Gastrocnemius medialis (tissue), 4 donors: ENCODE results near the gene ITIH2. TPM values are rescaled to one million over a fixed set of nuclear protein-coding genes. Genes with fewer than 3 reads are reported as not detected.

Experiments used
- ATAC-seq, 2 donors: fragments of 150-250 bp; one replicate each; pipeline ENCODE4 v1.9.1; 2016
- DNase-seq, 2 donors: peaks; one replicate each; pipeline ENCODE4 v3.0.0-alpha.2; 2019
- H3K27ac ChIP-seq, 4 donors: fragments of 200-600 bp; sonication (generic); 1 replicate in 1 of 4; 2 replicates in 3 of 4; pipeline ENCODE4 v1.5.1; 2016 to 2018; ENCODE audit warnings: mild to moderate bottlenecking in 2 of 4, moderate library complexity in 1 of 4
- H3K27me3 ChIP-seq, 3 donors: fragments of 200-600 bp; sonication (generic) in 2 of 3; 1 replicate in 1 of 3; 2 replicates in 2 of 3; pipeline versions ENCODE4 v1.5.1 to v1.6.0; 2016 to 2019; ENCODE audit warnings: mild to moderate bottlenecking in 1 of 3, moderate library complexity in 1 of 3
- H3K36me3 ChIP-seq, 2 donors: fragments of 200-600 bp; sonication (generic) in 1 of 2; one replicate each; pipeline ENCODE4 v1.5.1; 2017 to 2018
- H3K4me1 ChIP-seq, 2 donors: fragments of 200-600 bp; sonication (generic) in 1 of 2; one replicate each; pipeline ENCODE4 v1.5.1; 2016 to 2017; ENCODE audit warnings: mild to moderate bottlenecking in 2 of 2
- H3K4me3 ChIP-seq, 4 donors: fragments of 200-600 bp; sonication (generic) in 3 of 4; 1 replicate in 1 of 4; 2 replicates in 3 of 4; pipeline ENCODE4 v1.5.1; 2016 to 2019; ENCODE audit warnings: mild to moderate bottlenecking in 2 of 4
- H3K9me3 ChIP-seq, 3 donors: fragments of 200-600 bp; sonication (generic) in 2 of 3; 1 replicate in 1 of 3; 2 replicates in 2 of 3; pipeline ENCODE4 v1.5.1; 2016 to 2019
- CTCF ChIP-seq, 5 experiments: fragments of 450-650 bp in 3 of 5; fragments of 200-600 bp in 2 of 5; sonication (generic) in 2 of 5; IDR thresholded peaks in 4 of 5; conservative IDR thresholded peaks in 1 of 5; 1 replicate in 4 of 5; 2 replicates in 1 of 5; pipeline ENCODE4 v1.5.1; 2016 to 2019; ENCODE audit warnings: antibody characterized with exemption in 5 of 5, mild to moderate bottlenecking in 3 of 5, moderate library complexity in 3 of 5
- POLR2A ChIP-seq, 2 donors: fragments of 450-650 bp; IDR thresholded peaks; one replicate each; pipeline ENCODE4 v1.6.1; 2017; ENCODE audit warnings: antibody characterized with exemption in 2 of 2, mild to moderate bottlenecking in 2 of 2, moderate library complexity in 2 of 2
- in situ Hi-C, 4 donors: fragments of 200-750 bp; cut with MboI; loops; one replicate each; pipeline versions ENCODE4 v1.15.0 to v1.8.0; 2017; ENCODE audit warnings: low sequenced_read_pairs in 4 of 4
- intact Hi-C: fragments of 100-400 bp; cut with DNase I; formaldehyde crosslinking; loops from one replicate; pipeline ENCODE4 v1.15.1; 2023; ENCODE audit warnings: low total_unique reads
- total RNA-seq, 4 donors: library from RNA; depleted of rRNA; stranded (reverse); fragments of >200 nt; gene quantifications; one replicate each; pipeline versions ENCODE4 v1.1.0 to v1.2.3, GENCODE V29; 2016

Gene ITIH2
- total RNA-seq, 4 donors from 2014 or later = 0.55 to 1.4 TPM; not detected in 2

DNA sequence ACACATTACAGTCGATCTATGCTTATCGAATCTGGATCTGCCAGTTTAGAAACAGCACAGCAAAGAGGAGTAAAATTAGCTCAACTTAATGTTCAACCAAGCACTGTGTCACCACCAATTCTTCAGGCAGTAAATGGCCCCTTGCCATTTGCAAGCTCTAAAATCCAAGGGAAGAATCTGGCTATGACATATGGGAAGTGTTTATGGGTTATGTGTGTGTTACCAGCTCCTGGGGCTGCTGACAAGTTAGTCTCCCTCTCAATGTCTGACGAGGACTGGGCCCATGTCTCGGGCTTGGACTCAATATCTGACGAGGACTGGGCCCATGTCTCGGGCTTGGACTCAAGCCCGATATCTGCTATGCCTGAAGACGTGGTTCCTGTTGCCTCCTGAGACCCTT is 5.7 kb upstream of the ITIH2 start:
- DNase-seq = no peak
- H3K36me3 ChIP-seq = no peaks in the 10 kb centered on the region
- TF ChIP-seq CTCF (IDR thresholded peaks at IDR 0.05 in 4 of 5, conservative IDR thresholded peaks at IDR 0.05 in 1 of 5) (no peak), POLR2A (IDR thresholded peaks at IDR 0.05) (no peak)
- no peaks in the 10 kb centered on the region for H3K9me3 ChIP-seq
- no peak for ATAC-seq
- no peaks in the 10 kb centered on the region for H3K27me3 ChIP-seq
- no peak overlapping the region for H3K4me3 ChIP-seq
- intact Hi-C loops = no loop called here
- no peak overlapping the region for H3K27ac ChIP-seq
- H3K4me1 ChIP-seq = peaks cover 0 to 7% of the 10 kb centered on the region in 2 donors
- in situ Hi-C loops = no loop called here

DNA sequence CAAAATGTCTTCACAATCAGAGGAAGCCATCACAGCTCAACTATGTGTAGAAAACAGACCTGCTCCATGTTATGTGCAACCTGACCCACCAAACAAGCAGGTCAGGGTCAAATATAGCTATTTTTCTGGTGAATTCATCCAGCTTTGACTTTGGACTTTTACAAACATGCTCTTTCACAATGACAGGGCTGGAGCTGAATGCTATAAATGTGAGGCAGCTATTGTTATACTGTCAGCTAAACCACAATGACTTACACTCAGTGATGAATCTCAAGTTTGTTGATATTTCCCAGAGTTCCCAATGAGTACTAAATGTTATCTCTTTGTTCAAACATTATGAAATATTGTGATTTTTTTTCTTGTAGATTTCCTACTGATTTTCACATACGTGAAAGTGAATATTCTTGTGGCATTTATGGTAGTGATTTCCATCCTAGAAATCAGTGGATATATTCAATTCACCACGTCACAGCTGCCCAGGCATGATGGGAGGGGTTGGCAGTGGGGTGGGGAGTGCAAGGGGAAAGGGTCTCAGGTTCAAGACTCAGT is 2.5 kb upstream of the ITIH2 start:
- no peak for DNase-seq
- in situ Hi-C loops (no loop called here), intact Hi-C loops (no loop called here)
- Histone ChIP-seq H3K9me3 (no peaks in the 10 kb centered on the region), H3K36me3 (no peaks in the 10 kb centered on the region), H3K4me1 (peaks cover 0 to 7% of the 10 kb centered on the region in 2 donors), H3K27ac (no peak overlapping the region), H3K4me3 (no peak overlapping the region), H3K27me3 (peaks cover 0 to 3% (median 0%) of the 10 kb centered on the region in 3 donors)
- no peak for ATAC-seq
- no peak for TF ChIP-seq POLR2A (IDR thresholded peaks at IDR 0.05)
- TF ChIP-seq CTCF (IDR thresholded peaks at IDR 0.05 in 4 of 5, conservative IDR thresholded peaks at IDR 0.05 in 1 of 5) = no peak

DNA sequence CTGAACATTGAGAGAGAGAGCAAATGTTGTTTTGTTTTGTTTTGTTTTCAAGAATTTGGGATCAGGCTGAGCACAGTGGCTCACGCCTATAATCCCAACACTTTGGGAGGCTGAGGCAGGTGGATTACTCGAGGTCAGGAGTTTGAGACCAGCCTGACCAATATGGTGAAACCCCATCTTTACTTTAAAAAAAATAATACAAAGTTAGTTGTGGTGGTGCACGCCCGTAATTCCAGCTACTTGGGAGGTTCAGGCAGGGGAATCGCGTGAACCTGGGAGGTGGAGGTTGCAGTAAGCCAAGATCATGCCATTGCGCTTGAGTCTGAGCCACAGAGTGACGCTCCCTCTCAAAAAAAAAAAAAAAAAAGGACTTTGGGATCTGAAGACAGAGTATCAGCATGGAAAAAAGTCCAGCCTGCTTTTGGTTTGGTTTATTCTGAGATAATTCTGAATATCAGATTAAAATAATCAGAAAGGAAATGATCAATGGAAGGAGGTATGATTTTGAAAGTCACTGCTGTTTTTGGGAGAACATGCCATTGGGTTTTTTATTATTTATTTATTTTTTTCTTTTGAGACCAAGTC is 1.9 kb upstream of the ITIH2 start:
- H3K27ac ChIP-seq = no peak overlapping the region
- H3K27me3 ChIP-seq = peaks cover 0 to 3% (median 2%) of the 10 kb centered on the region in 3 donors
- in situ Hi-C loops = no loop called here
- no peak overlapping the region for H3K4me3 ChIP-seq
- ATAC-seq = no peak
- TF ChIP-seq CTCF (IDR thresholded peaks at IDR 0.05 in 4 of 5, conservative IDR thresholded peaks at IDR 0.05 in 1 of 5) (no peak), POLR2A (IDR thresholded peaks at IDR 0.05) (no peak)
- H3K4me1 ChIP-seq = peaks cover 0 to 7% of the 10 kb centered on the region in 2 donors
- no peaks in the 10 kb centered on the region for H3K36me3 ChIP-seq
- DNase-seq = no peak
- H3K9me3 ChIP-seq = no peaks in the 10 kb centered on the region
- intact Hi-C loops = no loop called here

- TF ChIP-seq CTCF (IDR thresholded peaks at IDR 0.05 in 4 of 5, conservative IDR thresholded peaks at IDR 0.05 in 1 of 5) (no peak), POLR2A (IDR thresholded peaks at IDR 0.05) (no peak)
- DNase-seq = no peak
- no peaks in the 10 kb centered on the region for H3K9me3 ChIP-seq
- in situ Hi-C loops = no loop called here
- H3K4me3 ChIP-seq = no peak overlapping the region
- peaks cover 0 to 3% (median 2%) of the 10 kb centered on the region in 3 donors for H3K27me3 ChIP-seq
- no peaks in the 10 kb centered on the region for H3K36me3 ChIP-seq
- ATAC-seq = no peak
- no peak overlapping the region for H3K27ac ChIP-seq
- no peaks in the 10 kb centered on the region for H3K4me1 ChIP-seq
- intact Hi-C loops = no loop called here
Measured at GRCh38 chr10:7702288-7702812, 766 bp upstream of the ITIH2 start.
